Transverse colon (tissue), 4 donors: ENCODE results near the gene SDK2. TPM values are rescaled to one million over a fixed set of nuclear protein-coding genes. Genes with fewer than 3 reads are reported as not detected.

Source experiments
- DNase-seq: peaks from one replicate; pipeline ENCODE4 v3.0.0-alpha.2; 2019
- H3K27ac ChIP-seq, 4 donors: fragments of 200-600 bp; sonication (generic); 2 replicates each; pipeline ENCODE4 v1.5.1; 2016 to 2018; ENCODE audit warnings: inconsistent platforms in 4 of 4
- H3K27me3 ChIP-seq: fragments of 200-600 bp; sonication (generic); 2 replicates; pipeline ENCODE4 v1.5.1; 2017; ENCODE audit warnings: inconsistent platforms
- H3K36me3 ChIP-seq, 4 donors: fragments of 200-600 bp; sonication (generic); 2 replicates each; pipeline ENCODE4 v1.5.1; 2017 to 2019; ENCODE audit warnings: inconsistent platforms in 4 of 4
- H3K4me1 ChIP-seq, 4 donors: fragments of 200-600 bp; sonication (generic); 2 replicates each; pipeline ENCODE4 v1.5.1; 2017 to 2020; ENCODE audit warnings: inconsistent platforms in 4 of 4
- H3K4me3 ChIP-seq, 4 donors: fragments of 200-600 bp; sonication (generic); 1 replicate in 1 of 4; 2 replicates in 3 of 4; pipeline versions ENCODE4 v1.5.1 to v1.6.1; 2017 to 2019; ENCODE audit warnings: inconsistent platforms in 4 of 4
- H3K9me3 ChIP-seq, 2 donors: fragments of 200-600 bp; sonication (generic); 2 replicates each; pipeline ENCODE4 v1.5.1; 2017 to 2019; ENCODE audit warnings: inconsistent platforms in 2 of 2
- CTCF ChIP-seq, 5 experiments: fragments of 200-600 bp in 3 of 5; fragments of 450-650 bp in 2 of 5; sonication (generic) in 3 of 5; IDR thresholded peaks; 1 replicate in 2 of 5; 2 replicates in 3 of 5; pipeline ENCODE4 v1.5.1; 2016 to 2017; ENCODE audit warnings: antibody characterized with exemption in 5 of 5, inconsistent platforms in 3 of 5, mild to moderate bottlenecking in 2 of 5, moderate library complexity in 1 of 5
- EP300 ChIP-seq: sonication (generic); formaldehyde crosslinking; IDR thresholded peaks from one replicate; pipeline ENCODE4 v1.6.1; 2017; ENCODE audit warnings: antibody characterized with exemption, low read depth
- POLR2A ChIP-seq: fragments of 450-650 bp; IDR thresholded peaks from one replicate; pipeline ENCODE4 v1.6.1; 2016; ENCODE audit warnings: antibody characterized with exemption, mild to moderate bottlenecking, moderate library complexity
- POLR2AphosphoS5 ChIP-seq, 3 donors: sonication (generic); formaldehyde crosslinking; IDR thresholded peaks; one replicate each; pipeline ENCODE4 v1.6.1; 2016; ENCODE audit warnings: antibody characterized with exemption in 3 of 3
- WGBS, 2 donors: methylation state at CpG; one replicate each; pipeline ENCODE4 v1.1.5; 2018; ENCODE audit warnings: low coverage in 1 of 2; 5-methylcytosine and 5-hydroxymethylcytosine counted together
- in situ Hi-C, 4 donors: fragments of 200-750 bp; cut with MboI; loops; one replicate each; pipeline versions ENCODE4 v1.15.0 to v1.15.1; 2017; ENCODE audit warnings: low sequenced_read_pairs in 3 of 4, low pct_ligation_motif_present in 1 of 4, low pct_unique_long_range_greater_than_20kb in 1 of 4
- intact Hi-C: fragments of 100-400 bp; cut with DNase I; formaldehyde crosslinking; loops from one replicate; pipeline ENCODE4 v1.15.1; 2023; ENCODE audit warnings: low total_unique reads
- total RNA-seq, 4 donors: library from RNA; depleted of rRNA; stranded (reverse); fragments of >200 nt; gene quantifications; one replicate each; pipeline ENCODE4 v1.1.0, GENCODE V29; 2016

SDK2 gene
- total RNA-seq, 4 donors from 2014 or later = 2.6 to 9.8 (median 3.4) TPM

- Histone ChIP-seq H3K9me3 (peaks cover 5% of the 10 kb centered on the region in 2 donors), H3K4me1 (peaks cover 0 to 9% (median 0%) of the 10 kb centered on the region in 4 donors), H3K4me3 (no peak overlapping the region), H3K27ac (no peak overlapping the region), H3K27me3 (peaks cover 7% of the 10 kb centered on the region), H3K36me3 (no peaks in the 10 kb centered on the region)
- DNase-seq = no peak
- TF ChIP-seq EP300 (no peak), CTCF (IDR thresholded peaks at IDR 0.05) (no peak), POLR2A (no peak), POLR2AphosphoS5 (IDR thresholded peaks at IDR 0.05) (no peak)
- 70 to 88% methylated on average over 2 to 3 of the region's 3 CpGs for WGBS, 2 donors
- intact Hi-C loops (no loop called here), in situ Hi-C loops (no loop called here)
Measured at GRCh38 chr17:73669771-73670170, 25.5 kb upstream of the SDK2 start.

GRCh38 chr17:73667181-73667959, 23.1 kb upstream of the SDK2 start:
- Histone ChIP-seq H3K4me3 (no peak overlapping the region), H3K27me3 (no peaks in the 10 kb centered on the region), H3K4me1 (peaks cover 0 to 9% (median 0%) of the 10 kb centered on the region in 4 donors), H3K36me3 (no peaks in the 10 kb centered on the region), H3K9me3 (peaks cover 5 to 7% of the 10 kb centered on the region in 2 donors), H3K27ac (no peak overlapping the region)
- in situ Hi-C loops = no loop called here
- no peak for DNase-seq
- intact Hi-C loops = no loop called here
- TF ChIP-seq EP300 (no peak), POLR2A (no peak), CTCF (IDR thresholded peaks at IDR 0.05) (no peak), POLR2AphosphoS5 (IDR thresholded peaks at IDR 0.05) (no peak)
- WGBS, 2 donors = 67 to 68% methylated on average over 9 of the region's 9 CpGs

GRCh38 chr17:73663614-73664013, 19.4 kb upstream of the SDK2 start:
- Histone ChIP-seq H3K27ac (no peak overlapping the region), H3K4me1 (peaks cover 0 to 19% (median 3%) of the 10 kb centered on the region in 4 donors), H3K27me3 (no peaks in the 10 kb centered on the region), H3K4me3 (no peak overlapping the region), H3K9me3 (peaks cover 0 to 5% of the 10 kb centered on the region in 2 donors), H3K36me3 (no peaks in the 10 kb centered on the region)
- no peak for TF ChIP-seq POLR2AphosphoS5 (IDR thresholded peaks at IDR 0.05)
- TF ChIP-seq CTCF (IDR thresholded peaks at IDR 0.05) = no peak
- no peak for TF ChIP-seq EP300
- TF ChIP-seq POLR2A = no peak
- intact Hi-C loops = no loop called here
- WGBS, 2 donors = 33 to 70% methylated on average over 1 of the region's 1 CpG
- no peak for DNase-seq
- in situ Hi-C loops = no loop called here

GRCh38 chr17:73660366-73660765, 16.1 kb upstream of the SDK2 start:
- 77 to 88% methylated on average over 3 to 5 of the region's 5 CpGs for WGBS, 2 donors
- no peak for DNase-seq
- intact Hi-C loops (no loop called here), in situ Hi-C loops (no loop called here)
- Histone ChIP-seq H3K36me3 (no peaks in the 10 kb centered on the region), H3K4me3 (no peak overlapping the region), H3K27ac (no peak overlapping the region), H3K9me3 (peaks cover 0 to 5% of the 10 kb centered on the region in 2 donors), H3K27me3 (peaks cover 5% of the 10 kb centered on the region), H3K4me1 (peaks cover 5 to 25% (median 12%) of the 10 kb centered on the region in 4 donors)
- TF ChIP-seq POLR2A = no peak
- TF ChIP-seq CTCF (IDR thresholded peaks at IDR 0.05) = no peak
- TF ChIP-seq POLR2AphosphoS5 (IDR thresholded peaks at IDR 0.05) = no peak
- TF ChIP-seq EP300 = no peak
